ENCODE measurements around the gene CCDC89. TPM values are rescaled to one million over a fixed set of nuclear protein-coding genes. Genes with fewer than 3 reads are reported as not detected.

Gene CCDC89
- total and polyA plus RNA-seq, 9 of the 15 experiments (the other 6 are each of a cell fraction or from before 2014, with no cell fraction given), result 0.07 to 0.09 TPM; not detected in 7

- TF ChIP-seq ARID3A (IDR thresholded peaks at IDR 0.05; ENCODE audit: borderline replicate concordance, low read depth, low read length) (no peak), SMC3 (conservative IDR thresholded peaks at IDR 0.05; ENCODE audit: insufficient read depth, low read depth, low read length) (no peak), PHB (CRISPR knock-in tag; IDR thresholded peaks at IDR 0.05) (no peak), BACH1 (tag; IDR thresholded peaks at IDR 0.05) (no peak), TEAD2 (tag; IDR thresholded peaks at IDR 0.05) (no peak), SRSF7 (optimal IDR thresholded peaks at IDR 0.05; ENCODE audit: low read depth, low read length) (no peak), ZNF780A (CRISPR knock-in tag; IDR thresholded peaks at IDR 0.05) (no peak), EZH2 (IDR thresholded peaks at IDR 0.05; ENCODE audit: borderline replicate concordance, low read depth, low read length) (no peak), ZZZ3 (IDR thresholded peaks at IDR 0.05) (no peak)
- TF ChIP-seq, protein P1, sequence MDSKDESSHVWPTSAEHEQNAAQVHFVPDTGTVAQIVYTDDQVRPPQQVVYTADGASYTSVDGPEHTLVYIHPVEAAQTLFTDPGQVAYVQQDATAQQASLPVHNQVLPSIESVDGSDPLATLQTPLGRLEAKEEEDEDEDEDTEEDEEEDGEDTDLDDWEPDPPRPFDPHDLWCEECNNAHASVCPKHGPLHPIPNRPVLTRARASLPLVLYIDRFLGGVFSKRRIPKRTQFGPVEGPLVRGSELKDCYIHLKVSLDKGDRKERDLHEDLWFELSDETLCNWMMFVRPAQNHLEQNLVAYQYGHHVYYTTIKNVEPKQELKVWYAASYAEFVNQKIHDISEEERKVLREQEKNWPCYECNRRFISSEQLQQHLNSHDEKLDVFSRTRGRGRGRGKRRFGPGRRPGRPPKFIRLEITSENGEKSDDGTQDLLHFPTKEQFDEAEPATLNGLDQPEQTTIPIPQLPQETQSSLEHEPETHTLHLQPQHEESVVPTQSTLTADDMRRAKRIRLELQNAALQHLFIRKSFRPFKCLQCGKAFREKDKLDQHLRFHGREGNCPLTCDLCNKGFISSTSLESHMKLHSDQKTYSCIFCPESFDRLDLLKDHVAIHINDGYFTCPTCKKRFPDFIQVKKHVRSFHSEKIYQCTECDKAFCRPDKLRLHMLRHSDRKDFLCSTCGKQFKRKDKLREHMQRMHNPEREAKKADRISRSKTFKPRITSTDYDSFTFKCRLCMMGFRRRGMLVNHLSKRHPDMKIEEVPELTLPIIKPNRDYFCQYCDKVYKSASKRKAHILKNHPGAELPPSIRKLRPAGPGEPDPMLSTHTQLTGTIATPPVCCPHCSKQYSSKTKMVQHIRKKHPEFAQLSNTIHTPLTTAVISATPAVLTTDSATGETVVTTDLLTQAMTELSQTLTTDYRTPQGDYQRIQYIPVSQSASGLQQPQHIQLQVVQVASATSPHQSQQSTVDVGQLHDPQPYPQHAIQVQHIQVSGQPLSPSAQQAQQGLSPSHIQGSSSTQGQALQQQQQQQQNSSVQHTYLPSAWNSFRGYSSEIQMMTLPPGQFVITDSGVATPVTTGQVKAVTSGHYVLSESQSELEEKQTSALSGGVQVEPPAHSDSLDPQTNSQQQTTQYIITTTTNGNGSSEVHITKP (IDR thresholded peaks at IDR 0.05; ENCODE audit: partially characterized antibody), result no peak
- DNase-seq (ENCODE audit: extremely low read depth in 1 of 4, low spot score in 3 of 4) (no peak), ATAC-seq (no peak), FAIRE-seq (no peak)
- no peaks in the 10 kb centered on the region for H3K36me3 ChIP-seq (ENCODE audit: control insufficient read depth, insufficient read depth, low read length)
- H3K4me2 ChIP-seq (ENCODE audit: insufficient read depth, low read length), result no peak overlapping the region
- H3K9ac ChIP-seq (ENCODE audit: insufficient read depth in 1 of 2, low read depth in 2 of 2, low read length in 2 of 2), result no peak overlapping the region
- in situ Hi-C loops (cut with MboI) (no loop called here), intact Hi-C loops (cut with micrococcal nuclease) (no loop called here)
- no peaks in the 10 kb centered on the region for H4K20me1 ChIP-seq (replicated peaks; ENCODE audit: control insufficient read depth, insufficient read depth, low read length)
- H3K4me3 ChIP-seq, result no peak overlapping the region
- no peak overlapping the region for H3K27ac ChIP-seq (ENCODE audit: extremely low read depth, low read depth, low read length)
- CTCF ChIA-PET (ENCODE audit: low intra/inter-chr PET ratio), result no interaction called here
- H3K79me2 ChIP-seq (ENCODE audit: control insufficient read depth, insufficient read depth, low read length), result no peaks in the 10 kb centered on the region
- no peak overlapping the region for H2AFZ ChIP-seq (ENCODE audit: low read depth, low read length)
- 0% methylated on average over 3 of the region's 3 CpGs for WGBS (ENCODE audit: insufficient coverage, low coverage, missing lambda C conversion rate)
- no peaks in the 10 kb centered on the region for H3K4me1 ChIP-seq (replicated peaks in 1 of 2; ENCODE audit: control insufficient read depth in 2 of 2, insufficient read depth in 2 of 2, low read length in 2 of 2)
- POLR2A ChIA-PET, result no interaction called here
- no TSS peak for BruUV-seq (replicated peaks)
- H3K27me3 ChIP-seq (ENCODE audit: control insufficient read depth in 2 of 2, insufficient read depth in 2 of 2, low read length in 2 of 2), result peaks cover 3 to 5% of the 10 kb centered on the region in 2 experiments; a peak in 4 of 5 replicates
- no peaks in the 10 kb centered on the region for H3K9me3 ChIP-seq (replicated peaks; ENCODE audit: control insufficient read depth, insufficient read depth, low read depth, low read length)
- H3K9me1 ChIP-seq (ENCODE audit: control insufficient read depth, insufficient read depth, low read length), result no peaks in the 10 kb centered on the region
Observed at GRCh38 chr11:85721191-85721590, 35.2 kb upstream of the CCDC89 start.
